Measurements from ENCODE around the gene SEMA5A. TPM values are rescaled to one million over a fixed set of nuclear protein-coding genes. Genes with fewer than 3 reads are reported as not detected.

SEMA5A gene
- total and polyA plus RNA-seq, 2 of the 13 experiments (the other 11 are each of a cell fraction or from before 2014, with no cell fraction given), result 0.01 TPM; not detected in 1

- TF ChIP-seq, protein P1, sequence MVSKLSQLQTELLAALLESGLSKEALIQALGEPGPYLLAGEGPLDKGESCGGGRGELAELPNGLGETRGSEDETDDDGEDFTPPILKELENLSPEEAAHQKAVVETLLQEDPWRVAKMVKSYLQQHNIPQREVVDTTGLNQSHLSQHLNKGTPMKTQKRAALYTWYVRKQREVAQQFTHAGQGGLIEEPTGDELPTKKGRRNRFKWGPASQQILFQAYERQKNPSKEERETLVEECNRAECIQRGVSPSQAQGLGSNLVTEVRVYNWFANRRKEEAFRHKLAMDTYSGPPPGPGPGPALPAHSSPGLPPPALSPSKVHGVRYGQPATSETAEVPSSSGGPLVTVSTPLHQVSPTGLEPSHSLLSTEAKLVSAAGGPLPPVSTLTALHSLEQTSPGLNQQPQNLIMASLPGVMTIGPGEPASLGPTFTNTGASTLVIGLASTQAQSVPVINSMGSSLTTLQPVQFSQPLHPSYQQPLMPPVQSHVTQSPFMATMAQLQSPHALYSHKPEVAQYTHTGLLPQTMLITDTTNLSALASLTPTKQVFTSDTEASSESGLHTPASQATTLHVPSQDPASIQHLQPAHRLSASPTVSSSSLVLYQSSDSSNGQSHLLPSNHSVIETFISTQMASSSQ (IDR thresholded peaks at IDR 0.05; ENCODE audit: low read depth), result no peak
- TF ChIP-seq, protein P1 (CRISPR knock-in tag; IDR thresholded peaks at IDR 0.05; ENCODE audit: borderline replicate concordance), result no peak
- TF ChIP-seq ZXDC (CRISPR knock-in tag; IDR thresholded peaks at IDR 0.05), result no peak
- TF ChIP-seq ZBTB33 (CRISPR knock-in tag; IDR thresholded peaks at IDR 0.05), result no peak
- TF ChIP-seq ZNF382 (CRISPR knock-in tag; IDR thresholded peaks at IDR 0.05; ENCODE audit: borderline replicate concordance), result no peak
- no peak for TF ChIP-seq SRSF1 (optimal IDR thresholded peaks at IDR 0.05; ENCODE audit: low read depth, low read length)
- no peak for TF ChIP-seq ZNF773 (CRISPR knock-in tag; IDR thresholded peaks at IDR 0.05; ENCODE audit: borderline replicate concordance)
- no peak for TF ChIP-seq ZNF263 (CRISPR knock-in tag; IDR thresholded peaks at IDR 0.05)
Measured at GRCh38 chr5:9320652-9321051, 225.2 kb downstream of the SEMA5A start (continued).
